GM12875 (cell line): ENCODE results near the gene ST8SIA2.
"Not testable (repeated sequence)": the region's sequence is repeated elsewhere in the genome, so short reads cannot be mapped to it uniquely, and the experiment has no call there.

Experiments
- H3K4me3 ChIP-seq: one replicate; pipeline ENCODE4 v1.5.1; 2011; ENCODE audit warnings: low read depth, low read length, control low read depth
- TF ChIP-seq, protein P1 (sequence below): IDR thresholded peaks from 2 replicates; pipeline ENCODE4 v1.5.1; 2011; ENCODE audit warnings: low read depth, mild to moderate bottlenecking, control low read depth, inconsistent platforms, low read length, moderate library complexity, borderline replicate concordance; ENCODE audit not compliant: insufficient read depth

Gene ST8SIA2

DNA sequence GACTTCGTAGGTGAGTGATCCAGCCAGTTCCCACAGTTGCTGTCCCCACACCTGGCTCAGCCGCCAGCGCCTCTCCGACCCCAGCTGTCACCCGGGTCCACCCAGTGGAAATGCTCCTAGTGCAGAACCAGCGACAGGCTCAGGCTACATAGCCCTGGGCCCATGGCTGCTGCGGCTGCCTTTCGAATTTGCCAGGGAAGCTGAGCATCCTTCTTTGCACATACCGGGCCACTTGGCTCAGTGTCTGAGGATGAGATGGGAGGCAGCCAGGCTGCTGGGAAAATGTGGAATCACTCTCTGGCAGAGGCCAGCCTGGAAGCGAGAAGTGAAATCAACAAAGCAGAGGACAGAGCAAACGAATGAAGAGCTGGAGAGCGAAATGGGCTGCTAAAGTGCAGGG lies 80.1 kb downstream of the ST8SIA2 start:
- H3K4me3 ChIP-seq: no peak overlapping the region
- TF ChIP-seq, protein P1, sequence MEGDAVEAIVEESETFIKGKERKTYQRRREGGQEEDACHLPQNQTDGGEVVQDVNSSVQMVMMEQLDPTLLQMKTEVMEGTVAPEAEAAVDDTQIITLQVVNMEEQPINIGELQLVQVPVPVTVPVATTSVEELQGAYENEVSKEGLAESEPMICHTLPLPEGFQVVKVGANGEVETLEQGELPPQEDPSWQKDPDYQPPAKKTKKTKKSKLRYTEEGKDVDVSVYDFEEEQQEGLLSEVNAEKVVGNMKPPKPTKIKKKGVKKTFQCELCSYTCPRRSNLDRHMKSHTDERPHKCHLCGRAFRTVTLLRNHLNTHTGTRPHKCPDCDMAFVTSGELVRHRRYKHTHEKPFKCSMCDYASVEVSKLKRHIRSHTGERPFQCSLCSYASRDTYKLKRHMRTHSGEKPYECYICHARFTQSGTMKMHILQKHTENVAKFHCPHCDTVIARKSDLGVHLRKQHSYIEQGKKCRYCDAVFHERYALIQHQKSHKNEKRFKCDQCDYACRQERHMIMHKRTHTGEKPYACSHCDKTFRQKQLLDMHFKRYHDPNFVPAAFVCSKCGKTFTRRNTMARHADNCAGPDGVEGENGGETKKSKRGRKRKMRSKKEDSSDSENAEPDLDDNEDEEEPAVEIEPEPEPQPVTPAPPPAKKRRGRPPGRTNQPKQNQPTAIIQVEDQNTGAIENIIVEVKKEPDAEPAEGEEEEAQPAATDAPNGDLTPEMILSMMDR: no peak

DNA sequence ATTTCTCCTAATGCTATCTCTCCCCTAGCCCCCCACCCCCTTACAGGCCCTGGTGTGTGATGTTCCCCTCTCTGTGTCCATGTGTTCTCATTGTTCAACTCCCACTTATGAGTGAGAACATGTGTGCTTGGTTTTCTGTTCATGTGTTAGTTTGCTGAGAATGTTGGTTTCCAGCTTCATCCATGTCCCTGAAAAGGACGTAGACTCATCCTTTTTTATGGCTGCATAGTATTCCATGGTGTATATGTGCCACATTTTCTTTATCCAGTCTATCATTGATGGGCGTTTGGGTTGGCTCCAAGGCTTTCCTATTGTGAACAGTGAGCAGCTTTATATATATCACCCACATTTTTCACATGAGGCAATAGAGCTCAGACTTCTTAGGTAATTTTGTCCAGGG lies 86.0 kb downstream of the ST8SIA2 start:
- H3K4me3 ChIP-seq: not testable (repeated sequence)

DNA sequence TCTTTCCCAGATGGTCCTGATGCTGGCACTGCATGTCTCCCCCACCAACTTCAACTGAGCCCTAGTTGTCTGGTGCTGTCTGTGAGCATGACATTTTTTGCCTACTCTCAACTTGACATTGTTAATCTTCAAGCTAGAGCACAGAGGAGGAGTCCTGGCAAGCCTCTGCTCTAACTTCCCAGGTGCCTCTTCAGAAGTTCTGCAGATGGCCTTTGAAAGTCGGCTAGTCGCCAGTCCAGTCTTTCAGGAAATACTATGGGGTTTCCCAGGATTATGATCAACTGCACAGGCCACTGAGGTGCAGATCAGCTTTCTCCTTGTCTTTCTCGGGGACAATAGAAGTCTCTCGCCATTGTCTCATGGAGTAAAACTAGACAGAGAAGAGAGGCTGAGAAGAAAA lies 86.7 kb downstream of the ST8SIA2 start:
- H3K4me3 ChIP-seq: no peak overlapping the region
- TF ChIP-seq, protein P1: no peak

DNA sequence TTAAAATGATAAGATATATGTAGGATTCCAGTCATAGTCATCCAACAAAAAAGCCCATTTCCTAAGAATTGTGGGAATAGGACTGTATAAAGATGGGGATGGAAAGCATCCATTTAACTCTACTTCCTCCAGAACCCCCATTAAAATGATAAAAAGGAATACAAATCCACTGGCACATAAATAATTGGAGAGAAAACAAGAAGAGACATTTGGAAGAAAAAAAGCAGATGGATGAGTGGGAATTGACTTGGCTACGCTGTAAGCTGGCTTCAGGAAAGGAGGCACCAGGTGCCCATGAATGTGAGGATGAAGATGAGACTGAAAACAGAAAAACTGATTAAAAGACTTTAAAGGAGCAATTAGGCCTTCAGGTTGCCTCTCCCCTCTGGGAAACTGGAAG lies 91.8 kb downstream of the ST8SIA2 start:
- no peak overlapping the region for H3K4me3 ChIP-seq

DNA sequence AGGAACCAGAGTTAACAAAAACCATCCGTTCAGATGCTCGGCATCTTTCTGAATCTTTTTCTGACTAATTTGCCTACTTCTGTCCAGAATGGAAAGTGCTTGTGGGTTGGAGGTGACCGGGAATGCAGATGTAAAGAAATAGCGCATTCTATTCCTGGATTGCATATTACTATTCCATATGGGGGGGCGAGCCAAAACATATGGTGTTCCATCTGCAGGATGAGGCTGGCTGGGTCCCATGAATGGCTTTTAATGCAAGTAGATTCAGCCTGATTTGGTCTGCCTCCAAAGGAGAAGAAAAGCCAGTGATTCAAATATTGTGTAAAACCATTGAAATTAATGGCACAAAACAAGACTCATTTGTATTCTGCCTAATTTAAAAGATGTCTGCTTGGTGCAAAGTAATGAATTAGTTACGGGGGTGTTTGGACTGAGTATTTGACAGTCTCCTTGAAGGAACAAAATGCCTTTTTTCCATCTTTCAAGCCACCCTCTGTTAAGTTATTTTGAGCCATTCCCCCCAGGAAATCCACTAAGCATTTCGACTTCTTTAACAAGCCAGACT lies 99.0 kb downstream of the ST8SIA2 start:
- TF ChIP-seq, protein P1: no peak
- H3K4me3 ChIP-seq: no peak overlapping the region

More for the DNA sequence above, 91.8 kb downstream of the ST8SIA2 start:
- TF ChIP-seq, protein P1: no peak

DNA sequence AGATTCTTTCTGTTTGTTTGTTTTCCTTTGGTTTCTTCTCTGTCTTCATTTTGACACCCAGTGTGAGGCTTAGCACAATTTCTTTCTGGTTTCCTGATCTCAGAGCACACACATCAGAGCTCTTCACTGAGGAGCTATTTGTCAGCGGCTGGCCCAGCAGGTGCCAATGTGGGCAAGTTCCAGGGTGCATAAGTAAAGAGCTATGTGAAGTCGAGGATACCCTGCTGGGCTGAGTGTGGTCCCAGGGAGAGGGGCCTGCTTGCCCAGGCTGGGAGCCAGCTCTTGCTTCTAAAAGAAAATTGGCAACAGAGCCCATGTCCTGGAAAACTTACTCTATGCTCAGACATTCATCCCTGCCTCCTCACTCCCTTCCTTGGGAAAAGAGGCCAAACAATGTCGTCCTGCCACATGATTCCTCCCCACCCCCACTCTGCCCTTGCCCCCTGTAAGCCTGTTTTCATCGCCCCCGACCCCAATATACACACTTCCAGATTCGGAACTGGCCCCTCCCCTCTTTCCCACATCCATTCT lies 101.2 kb downstream of the ST8SIA2 start:
- H3K4me3 ChIP-seq: no peak overlapping the region
- TF ChIP-seq, protein P1: no peak

DNA sequence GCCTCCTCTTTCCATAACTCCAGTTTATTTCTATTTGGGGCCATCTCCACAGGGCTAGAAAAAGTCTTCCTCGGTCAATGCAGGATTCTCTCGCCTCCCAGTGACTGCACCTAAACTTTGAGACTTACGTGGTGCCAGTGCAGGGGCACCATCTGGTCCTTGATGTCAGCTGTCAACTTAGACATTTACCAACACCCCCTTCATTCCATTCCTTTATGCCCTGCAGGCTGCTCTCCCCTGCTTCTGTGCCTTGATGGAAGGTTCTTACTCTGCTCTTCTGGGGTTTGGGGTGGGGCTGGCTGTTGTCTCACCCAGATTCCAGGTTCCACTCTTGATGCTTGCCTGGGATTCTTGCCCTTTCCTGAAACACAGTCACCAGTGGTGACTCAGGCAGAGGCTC lies 101.8 kb downstream of the ST8SIA2 start:
- H3K4me3 ChIP-seq: no peak overlapping the region
- TF ChIP-seq, protein P1: no peak
